HG03097 (cell line): ENCODE results near the gene GOLGA6L10.
"Not testable (repeated sequence)": the region's sequence is repeated elsewhere in the genome, so short reads cannot be mapped to it uniquely, and the experiment has no call there.

Experiments used
- ATAC-seq: cut with Tn5 transposase; IDR thresholded peaks from one replicate; pipeline ENCODE4 v1.9.1; 2021; ENCODE audit not compliant: unreplicated experiment, low FRiP score

The GOLGA6L10 gene

GRCh38 chr15:82319522-82320278, 29.6 kb downstream of the GOLGA6L10 start:
- ATAC-seq, result not testable (repeated sequence)

- not testable (repeated sequence) for ATAC-seq
Observed at GRCh38 chr15:82318281-82318680, 31.0 kb downstream of the GOLGA6L10 start.

DNA sequence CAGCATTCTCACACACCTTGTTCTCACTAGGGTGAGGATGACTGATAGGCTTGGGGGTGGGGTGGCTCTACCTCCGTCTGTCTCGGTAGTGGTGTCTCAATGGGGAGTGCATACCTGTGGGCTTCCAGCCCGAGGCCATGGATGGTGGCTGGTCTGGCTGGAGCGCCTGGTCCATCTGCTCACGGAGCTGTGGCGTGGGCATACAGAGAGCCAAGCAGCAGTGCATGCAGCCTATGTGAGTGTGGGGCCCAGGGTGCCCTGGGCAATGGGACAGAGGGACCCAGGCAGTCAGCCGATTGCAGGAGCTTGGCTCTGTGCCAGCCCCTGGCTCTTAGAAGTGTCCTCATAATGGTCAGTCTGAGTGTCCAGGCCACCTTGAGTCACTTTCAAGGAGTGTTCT, 31.8 kb downstream of the GOLGA6L10 start:
- not testable (repeated sequence) for ATAC-seq

DNA sequence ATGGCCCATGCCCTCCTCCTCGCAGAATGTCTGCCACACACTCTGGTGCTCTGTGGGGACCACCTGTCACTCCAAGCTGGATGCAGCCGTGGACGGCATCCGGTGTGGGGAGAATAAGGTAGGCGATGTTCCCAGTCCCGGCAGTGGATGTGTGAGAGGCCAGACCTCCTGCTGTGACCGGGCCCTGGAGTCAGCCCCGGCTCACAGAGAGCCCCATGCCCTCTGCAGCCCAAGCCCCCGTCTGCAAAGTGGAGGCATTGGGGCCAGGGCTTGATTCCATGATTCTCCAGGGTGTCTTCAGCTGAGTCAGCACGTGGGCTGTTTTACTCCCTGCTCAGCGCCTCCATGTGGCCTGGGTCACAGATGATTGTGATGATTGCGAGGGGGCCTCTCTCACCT, 32.2 kb downstream of the GOLGA6L10 start:
- ATAC-seq, result no peak

DNA sequence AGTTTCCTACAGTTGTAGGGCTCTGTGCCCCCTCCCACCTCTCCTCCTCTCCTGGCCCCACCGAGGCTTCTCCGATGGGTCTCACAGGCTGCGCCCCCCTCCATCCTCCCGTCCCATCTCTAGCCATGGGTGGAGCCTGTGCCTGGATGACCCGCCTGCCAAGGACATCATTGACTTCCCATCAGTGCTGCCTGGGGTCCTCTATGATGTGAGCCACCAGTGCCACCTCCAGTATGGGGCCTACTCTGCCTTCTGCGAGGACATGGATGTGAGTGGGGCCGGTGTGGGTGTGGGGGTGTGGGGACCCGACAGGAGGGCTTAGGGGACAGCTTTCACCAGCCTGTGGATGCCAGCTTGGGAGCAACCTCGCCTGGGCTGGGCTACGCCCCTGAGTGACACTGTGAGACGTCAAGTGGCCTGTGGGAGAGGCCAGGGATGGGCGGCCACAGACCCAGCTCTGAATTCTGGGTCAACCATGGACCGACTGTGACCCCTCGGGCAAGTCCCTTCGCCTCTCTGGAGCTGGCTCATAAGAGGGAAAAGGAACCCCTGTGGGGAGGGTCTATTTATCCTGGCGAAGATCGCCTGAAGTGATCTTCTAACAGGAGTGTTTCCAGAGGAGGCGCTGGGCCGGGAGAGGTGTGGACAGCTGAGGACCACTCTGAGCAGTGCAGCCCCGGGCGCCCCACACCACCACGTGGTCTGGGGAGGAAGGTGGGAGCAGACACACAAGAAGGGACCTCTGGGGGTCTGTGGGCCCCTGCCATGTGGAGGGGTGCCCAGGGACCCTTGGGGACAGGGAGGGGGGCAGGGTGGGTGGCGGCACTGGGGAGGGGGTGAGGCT, 32.8 kb downstream of the GOLGA6L10 start:
- not testable (repeated sequence) for ATAC-seq

DNA sequence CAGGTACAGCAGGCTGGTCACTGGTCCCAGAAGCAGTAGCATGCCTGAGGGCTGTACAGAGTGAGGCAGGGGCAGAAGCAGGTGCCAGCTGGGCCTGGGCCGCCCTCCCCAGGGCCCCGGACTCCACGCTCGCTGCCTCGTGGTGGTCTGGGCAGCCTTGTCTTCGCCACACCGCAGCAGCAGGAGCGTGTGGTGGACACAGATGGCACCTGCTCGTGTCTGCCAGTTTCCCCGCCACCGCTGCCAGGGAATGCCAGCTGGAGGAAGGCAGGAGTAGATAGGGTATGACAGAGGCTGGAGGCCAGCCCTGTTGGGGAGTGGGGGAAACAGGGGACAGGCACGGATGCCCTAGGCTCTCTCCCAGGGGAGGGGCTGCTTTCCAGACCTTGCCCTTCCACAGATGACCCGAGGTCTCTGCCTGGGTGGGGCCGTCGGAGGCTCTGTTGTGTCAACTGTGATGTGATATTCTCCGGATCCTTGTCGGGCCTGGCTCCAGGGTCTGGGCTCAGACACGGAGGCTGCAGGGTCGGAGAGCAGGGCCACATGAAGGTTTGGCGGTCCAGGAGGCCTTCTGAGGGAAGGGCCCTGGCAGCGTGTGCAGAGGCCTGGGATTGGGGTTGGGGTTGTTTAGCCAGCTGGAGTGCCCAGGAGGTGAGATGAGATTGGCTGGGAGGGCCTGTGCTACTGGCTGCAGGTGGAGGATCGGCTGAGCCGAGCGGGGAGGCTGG, 33.6 kb downstream of the GOLGA6L10 start:
- ATAC-seq, result no peak

DNA sequence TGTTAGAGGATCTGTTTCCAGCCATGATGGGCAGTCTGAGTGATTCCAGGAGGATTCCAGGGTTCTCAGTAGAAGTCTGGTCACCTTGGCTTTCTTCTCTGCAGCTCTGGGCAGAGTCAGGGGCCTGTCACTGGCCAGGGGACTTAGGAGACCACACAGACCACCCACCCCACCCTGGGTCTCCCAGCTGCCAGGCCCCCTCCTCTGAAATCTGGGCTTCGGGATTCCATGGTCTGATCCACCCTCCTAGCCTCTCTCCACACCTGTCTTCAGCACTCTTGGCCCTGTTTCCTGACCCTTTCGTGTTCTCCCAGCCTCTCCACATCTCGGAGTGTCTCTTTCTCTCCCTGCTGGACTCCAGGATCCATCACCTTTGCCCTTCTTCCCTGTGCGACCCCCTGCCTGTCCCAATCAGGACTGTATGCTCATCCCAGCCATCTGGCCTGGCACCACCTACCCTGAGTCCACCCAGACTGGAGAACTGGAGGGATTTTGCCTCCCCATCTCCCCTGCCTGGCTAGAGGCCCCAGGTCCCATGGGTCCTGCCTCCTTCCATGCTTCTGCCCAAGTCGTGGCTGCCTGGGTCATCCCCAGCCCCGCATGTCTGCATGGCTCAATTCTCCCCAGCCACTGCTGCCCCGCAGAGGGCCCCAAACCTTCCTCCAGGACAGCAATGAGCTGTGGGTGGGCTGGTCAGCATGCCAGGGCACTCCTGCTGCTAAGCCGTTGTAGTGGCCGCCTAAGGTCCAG, 34.3 kb downstream of the GOLGA6L10 start:
- ATAC-seq, result no peak

- ATAC-seq, result not testable (repeated sequence)
Observed at GRCh38 chr15:82313951-82314768, 35.1 kb downstream of the GOLGA6L10 start.

GRCh38 chr15:82313446-82313845, 35.8 kb downstream of the GOLGA6L10 start:
- no peak for ATAC-seq

- no peak for ATAC-seq
Observed at GRCh38 chr15:82312586-82313349, 36.5 kb downstream of the GOLGA6L10 start.

- ATAC-seq, result not testable (repeated sequence)
Observed at GRCh38 chr15:82311321-82311720, 38.0 kb downstream of the GOLGA6L10 start.

GRCh38 chr15:82309802-82310201, 39.5 kb downstream of the GOLGA6L10 start:
- ATAC-seq, result no peak

DNA sequence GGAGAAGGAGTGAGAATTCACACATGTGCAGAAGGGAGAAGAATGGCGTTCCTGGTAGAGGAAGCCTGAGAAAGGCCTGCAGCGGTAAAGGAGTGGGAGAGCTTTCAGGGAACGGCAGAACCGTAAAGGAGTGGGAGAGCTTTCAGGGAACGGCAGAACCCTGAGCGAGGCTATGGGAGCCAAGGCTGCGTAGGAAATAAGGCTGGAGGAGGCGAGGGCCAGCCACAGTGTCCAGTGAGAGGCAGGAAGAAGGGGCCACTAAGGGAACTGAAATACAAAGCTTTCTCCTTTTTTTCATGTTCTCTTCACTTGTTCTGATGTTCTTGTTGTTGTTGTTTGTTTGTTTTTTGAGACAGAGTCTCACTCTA, 41.6 kb downstream of the GOLGA6L10 start:
- ATAC-seq, result no peak

DNA sequence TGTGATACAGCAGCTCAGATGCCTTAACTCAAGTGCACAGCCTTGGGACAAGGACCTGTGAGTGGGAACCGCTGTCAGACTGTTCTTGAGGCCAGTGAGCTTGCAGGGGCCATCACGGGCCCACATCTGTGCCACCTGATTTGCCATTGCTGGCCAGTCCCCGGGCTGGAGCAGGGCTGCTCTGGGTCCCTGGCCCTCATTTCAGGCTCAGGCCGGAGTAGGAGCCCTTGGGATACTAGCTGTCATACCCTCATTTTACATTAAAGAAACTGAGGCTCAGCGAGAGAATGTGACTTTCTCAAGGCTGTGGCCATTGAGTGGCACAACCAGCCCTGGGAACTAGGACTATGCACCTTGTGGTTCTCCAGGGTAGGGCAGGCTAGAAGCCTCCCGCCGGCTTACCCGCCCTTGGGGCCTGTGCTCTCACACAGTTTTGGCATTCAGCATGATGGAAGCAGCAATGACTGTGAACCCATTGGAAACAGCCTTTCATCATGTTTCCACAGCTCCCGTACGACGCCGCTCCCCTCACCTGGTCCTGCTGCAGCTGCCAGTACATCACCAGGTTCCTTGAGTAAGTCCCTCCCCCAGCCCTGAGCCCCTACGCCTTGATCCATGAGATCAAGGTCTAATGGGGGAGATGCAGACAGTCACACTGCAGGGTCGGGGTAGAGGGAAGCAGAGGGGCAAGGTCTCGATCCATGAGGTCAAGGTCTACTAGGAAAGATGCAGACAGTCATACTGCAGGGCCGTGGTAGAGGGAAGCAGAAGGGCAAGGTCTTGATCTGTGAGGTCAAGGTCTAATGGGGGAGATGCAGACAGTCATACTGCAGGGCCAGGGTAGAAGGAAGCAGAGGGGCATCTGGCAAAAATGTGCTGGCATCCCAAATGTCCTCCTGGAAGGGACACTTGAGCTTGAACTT, 42.2 kb downstream of the GOLGA6L10 start:
- no peak for ATAC-seq

- ATAC-seq, result no peak
Observed at GRCh38 chr15:82305621-82306048, 43.6 kb downstream of the GOLGA6L10 start.

- no peak for ATAC-seq
Observed at GRCh38 chr15:82304778-82305090, 44.5 kb downstream of the GOLGA6L10 start.

DNA sequence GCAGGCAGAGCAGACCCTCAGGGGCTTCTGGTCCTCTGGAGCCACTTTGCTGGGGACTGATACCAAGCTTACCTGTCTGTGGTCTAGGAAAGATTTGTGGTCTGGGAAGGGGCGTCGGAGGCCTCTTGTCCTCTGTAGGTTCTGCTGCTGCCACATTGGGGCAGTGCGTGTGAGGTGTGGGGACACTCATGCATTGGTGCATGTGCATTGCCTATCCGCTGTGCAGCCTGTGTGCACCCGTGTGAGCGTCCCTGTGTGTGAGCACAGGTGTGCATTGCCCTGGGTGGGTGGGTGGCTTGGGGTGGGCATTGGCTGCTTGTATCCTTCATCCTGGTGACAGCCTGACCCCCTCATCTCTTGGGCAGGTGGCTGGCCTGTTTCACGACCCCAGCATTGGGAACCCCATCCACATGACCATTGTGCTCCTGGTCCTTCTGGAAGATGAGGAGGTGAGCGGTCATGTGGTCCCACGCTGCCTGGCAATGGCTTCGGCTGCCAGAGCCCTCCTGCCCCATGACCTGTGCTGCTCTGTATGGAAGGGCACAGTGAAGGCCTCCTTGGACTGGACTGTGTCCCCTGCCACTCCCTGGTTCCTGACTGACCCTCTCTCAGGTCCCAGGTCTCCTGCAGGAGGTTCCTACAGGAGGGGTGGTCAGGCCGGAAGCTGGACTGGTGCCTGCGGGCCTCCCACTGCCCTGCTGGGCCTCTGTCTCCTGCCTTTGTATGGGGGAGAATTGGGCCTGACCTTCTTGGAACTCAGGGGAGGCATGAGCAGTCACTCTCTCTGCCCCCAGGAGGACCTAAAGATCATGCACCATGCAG, 45.1 kb downstream of the GOLGA6L10 start:
- ATAC-seq, result no peak
